ENCODE measurements around the gene TPPP.

DNA sequence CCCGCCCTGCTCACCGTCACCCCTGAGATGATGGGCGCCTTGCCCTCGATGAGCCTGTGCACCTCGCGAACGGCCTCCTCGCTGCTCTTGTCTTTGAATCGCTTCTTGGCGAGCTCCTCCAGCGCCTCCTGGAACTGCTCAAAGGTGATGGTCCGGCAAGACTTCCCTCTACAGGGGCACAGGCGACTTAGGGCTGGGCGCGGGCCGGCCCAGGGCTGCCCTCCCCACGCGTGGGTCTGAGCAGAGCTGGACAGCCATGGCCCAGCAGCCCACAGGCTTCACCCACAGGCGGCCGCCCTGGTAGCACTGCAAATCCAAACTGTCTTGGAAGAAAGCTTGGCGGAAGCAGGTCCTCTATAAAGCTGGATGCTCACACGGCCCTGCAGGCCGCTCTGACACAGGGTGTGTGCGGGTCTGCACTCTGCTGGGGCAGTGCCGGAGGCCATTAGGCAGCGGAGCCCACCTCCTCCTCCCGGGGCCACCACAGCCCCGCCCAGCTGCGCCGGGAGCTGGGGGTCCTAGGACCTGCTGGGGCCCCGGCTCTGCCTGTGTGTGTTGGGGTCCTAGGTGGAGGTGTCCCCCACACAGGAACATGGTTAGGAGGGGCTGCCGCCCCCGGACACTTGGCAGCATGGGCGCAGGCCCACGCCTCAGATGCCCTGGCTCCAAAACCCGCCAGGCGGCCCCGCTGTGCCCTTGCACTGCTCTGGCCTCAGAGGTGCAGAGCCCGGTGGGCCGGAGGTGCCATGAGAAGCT lies 27.0 kb downstream of the TPPP start:
- TF ChIP-seq GATA2 (IDR thresholded peaks at IDR 0.05; ENCODE audit: low read depth, low read length) (no peak), GATA3 (IDR thresholded peaks at IDR 0.05; ENCODE audit: low read depth, low read length) (no peak)
